GM13976 (cell line): ENCODE results near the gene PATE1.

Source experiments
- DNase-seq: peaks from one replicate; pipeline ENCODE4 v3.0.0; 2012; ENCODE audit warnings: low spot score
- CTCF ChIP-seq: IDR thresholded peaks from 2 replicates; pipeline ENCODE4 v1.5.1; 2012; ENCODE audit warnings: borderline replicate concordance, mild to moderate bottlenecking; ENCODE audit not compliant: insufficient read depth; ENCODE audit errors: extremely low read depth, missing control alignments, control extremely low read depth
- in situ Hi-C: fragments of 300-500 bp; cut with MboI; formaldehyde crosslinking; loops from one replicate; pipeline ENCODE4 v1.12.0; 2022; ENCODE audit warnings: low sequenced_read_pairs, mixed read lengths, inconsistent platforms; ENCODE audit not compliant: unreplicated experiment

The PATE1 gene

GRCh38 chr11:125768336-125769046 is 22.4 kb downstream of the PATE1 start:
- DNase-seq, result no peak
- TF ChIP-seq CTCF, result no peak
- in situ Hi-C loops, result no loop called here

GRCh38 chr11:125770583-125770982 is 24.5 kb downstream of the PATE1 start:
- no peak for TF ChIP-seq CTCF
- in situ Hi-C loops, result no loop called here
- no peak for DNase-seq

DNA sequence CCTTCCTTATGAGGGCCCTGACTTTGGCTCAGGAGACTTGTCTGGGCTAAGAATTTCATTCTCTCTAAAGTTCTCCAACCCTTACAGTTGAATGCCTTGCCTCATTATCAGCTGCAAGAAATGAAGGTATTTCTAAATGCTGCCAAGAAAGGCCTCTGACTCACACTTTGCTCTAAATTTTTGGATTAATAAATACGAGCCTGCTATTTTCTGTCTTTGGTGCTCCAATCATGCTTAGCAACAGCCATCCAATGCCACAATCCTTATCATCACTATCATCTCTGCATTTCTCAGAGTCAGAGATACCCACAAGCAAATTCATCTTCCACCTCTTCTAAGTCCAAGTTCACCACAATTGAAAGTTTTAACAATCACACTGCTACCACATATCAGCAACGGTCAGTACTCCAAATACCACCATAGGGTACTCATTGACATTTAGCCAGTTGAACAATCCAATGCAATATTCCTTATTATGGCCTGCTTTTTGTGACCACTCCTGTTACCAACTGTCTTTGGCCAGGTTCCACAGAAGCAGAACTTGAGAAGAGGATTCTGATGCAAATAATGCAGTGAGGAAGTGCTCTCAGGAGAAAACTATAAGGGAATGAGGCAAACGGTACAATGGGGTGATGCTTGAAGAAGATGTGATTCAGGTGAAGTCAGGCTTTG is 26.9 kb downstream of the PATE1 start:
- no peak for TF ChIP-seq CTCF
- in situ Hi-C loops, result no loop called here
- no peak for DNase-seq

GRCh38 chr11:125773516-125773915 is 27.4 kb downstream of the PATE1 start:
- DNase-seq, result no peak
- in situ Hi-C loops, result no loop called here

DNA sequence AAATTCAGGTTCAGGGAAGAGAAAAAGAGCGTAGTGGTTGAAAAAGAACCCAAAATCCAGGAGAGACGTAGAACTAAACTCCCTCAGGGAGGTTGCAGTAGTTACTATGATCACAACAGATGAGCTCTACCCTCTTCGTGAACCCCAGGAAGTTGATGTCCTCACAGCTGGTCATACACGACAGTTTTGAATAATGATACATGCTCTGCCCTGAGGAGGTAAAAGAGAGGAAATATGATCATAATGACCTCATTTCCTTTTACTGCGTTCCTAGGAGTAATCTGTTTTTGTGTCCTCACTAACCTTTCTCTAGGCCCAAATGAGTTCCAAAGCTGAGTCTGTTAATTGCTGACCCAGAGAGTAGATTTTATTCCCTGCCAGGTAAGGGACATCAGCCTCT is 31.2 kb downstream of the PATE1 start:
- in situ Hi-C loops, result no loop called here
- TF ChIP-seq CTCF, result no peak
- no peak for DNase-seq

More at GRCh38 chr11:125773516-125773915, 27.4 kb downstream of the PATE1 start:
- TF ChIP-seq CTCF, result no peak

GRCh38 chr11:125778728-125779127 is 32.6 kb downstream of the PATE1 start, which contains the start of gene PATE2:
Gene PATE2 (minus strand): TSS chr11:125778828. CDS start chr11:125778773, 55 bp downstream.
- no peak for TF ChIP-seq CTCF
- DNase-seq, result no peak
- in situ Hi-C loops, result no loop called here
